DMS 273 treated with DMSO at 0.1 percent for 48 hours (cell line): ENCODE results near the gene ITPRIP.

Experiments
- DNase-seq: peaks from one replicate; lab custom pipeline; 2025; lab: John Stamatoyannopoulos, UW

ITPRIP gene

GRCh38 chr10:104340641-104341040, 2.4 kb upstream of the ITPRIP start:
- DNase-seq, result no peak

- no peak for DNase-seq
Measured at GRCh38 chr10:104340111-104340526, 1.9 kb upstream of the ITPRIP start.

- no peak for DNase-seq
Measured at GRCh38 chr10:104339469-104340110, 1.3 kb upstream of the ITPRIP start.

GRCh38 chr10:104337521-104337984, 712 bp downstream of the ITPRIP start:
- no peak for DNase-seq

GRCh38 chr10:104336821-104337467, 1.3 kb downstream of the ITPRIP start:
- DNase-seq, result no peak

GRCh38 chr10:104334965-104335650, 3.2 kb downstream of the ITPRIP start:
- DNase-seq, result no peak

- no peak for DNase-seq
Measured at GRCh38 chr10:104334561-104334960, 3.7 kb downstream of the ITPRIP start.

GRCh38 chr10:104333728-104334373, 4.4 kb downstream of the ITPRIP start:
- no peak for DNase-seq

GRCh38 chr10:104333032-104333727, 5.1 kb downstream of the ITPRIP start:
- no peak for DNase-seq

GRCh38 chr10:104332243-104333031, 5.8 kb downstream of the ITPRIP start:
- DNase-seq, result no peak

GRCh38 chr10:104331208-104331838, 6.9 kb downstream of the ITPRIP start:
- no peak for DNase-seq

GRCh38 chr10:104330168-104331110, 7.8 kb downstream of the ITPRIP start:
- no peak for DNase-seq

GRCh38 chr10:104329735-104330134, 8.5 kb downstream of the ITPRIP start:
- DNase-seq, result no peak

GRCh38 chr10:104328896-104329710, 9.2 kb downstream of the ITPRIP start:
- DNase-seq, result no peak

GRCh38 chr10:104328646-104328895, 9.7 kb downstream of the ITPRIP start:
- DNase-seq, result no peak

- no peak for DNase-seq
Measured at GRCh38 chr10:104327745-104328645, 10.3 kb downstream of the ITPRIP start.

- no peak for DNase-seq
Measured at GRCh38 chr10:104326991-104327610, 11.2 kb downstream of the ITPRIP start.
